BLaER1 treated with 17β-estradiol and CSF1 and Interleukin-3, amounts not matched to agents 10 nM and 100 nM (cell line): Measurements from ENCODE around the gene TALDO1.

Experiments
- H3K27ac ChIP-seq, 11 experiments: shearing (Covaris generic); formaldehyde crosslinking; 2 replicates each; pipeline ENCODE4 v1.8.1; 2022
- H3K27me3 ChIP-seq, 11 experiments: shearing (Covaris generic); formaldehyde crosslinking; 2 replicates each; pipeline ENCODE4 v1.8.1; 2022
- H3K36me3 ChIP-seq, 11 experiments: shearing (Covaris generic); formaldehyde crosslinking; 2 replicates each; pipeline ENCODE4 v1.8.1; 2022
- H3K4me1 ChIP-seq, 10 experiments: shearing (Covaris generic); formaldehyde crosslinking; 2 replicates each; pipeline ENCODE4 v1.8.1; 2022
- H3K4me2 ChIP-seq, 11 experiments: shearing (Covaris generic); formaldehyde crosslinking; 2 replicates each; pipeline ENCODE4 v1.8.1; 2022
- H3K4me3 ChIP-seq, 10 experiments: shearing (Covaris generic); formaldehyde crosslinking; 2 replicates each; pipeline ENCODE4 v1.8.1; 2022
- H3K9ac ChIP-seq, 11 experiments: shearing (Covaris generic); formaldehyde crosslinking; 2 replicates each; pipeline ENCODE4 v1.8.1; 2022
- H3K9me3 ChIP-seq, 11 experiments: shearing (Covaris generic); formaldehyde crosslinking; replicated peaks in 1 of 11; 2 replicates each; pipeline ENCODE4 v1.8.1; 2022
- H4K20me1 ChIP-seq, 11 experiments: shearing (Covaris generic); formaldehyde crosslinking; 2 replicates each; pipeline ENCODE4 v1.8.1; 2022
- Cebpa-rat ChIP-seq, 11 experiments: shearing (Covaris generic); IDR thresholded peaks; 2 replicates each; pipeline ENCODE4 v1.8.1; 2022

Gene TALDO1

GRCh38 chr11:706957-707816 is 40.1 kb upstream of the TALDO1 start:
- Histone ChIP-seq H3K9ac (peak overlapping the region in 2 of 11 experiments; percentile 50 to 60; a peak in 3 of 22 replicates), H3K4me2 (peak overlapping the region; percentile 2 to 87 (median 68); a peak in 16 of 22 replicates), H3K4me1 (peaks cover 31 to 69% (median 53%) of the 10 kb centered on the region in 10 experiments), H3K27ac (no peak overlapping the region), H3K36me3 (peaks cover 2 to 26% (median 21%) of the 10 kb centered on the region in 11 experiments; a peak in 21 of 22 replicates), H3K27me3 (peaks cover 57 to 75% (median 68%) of the 10 kb centered on the region in 11 experiments), H4K20me1 (peaks cover 0 to 58% (median 36%) of the 10 kb centered on the region in 11 experiments; a peak in 17 of 22 replicates), H3K9me3 (peaks cover 0 to 1% (median 0%) of the 10 kb centered on the region in 11 experiments; a peak in 3 of 22 replicates), H3K4me3 (peak overlapping the region in 4 of 10 experiments; percentile 24 to 59 (median 47); a peak in 6 of 20 replicates)
- TF ChIP-seq Cebpa-rat (IDR thresholded peaks at IDR 0.05): no peak

- peaks cover 0 to 20% (median 14%) of the 10 kb centered on the region in 11 experiments; a peak in 13 of 22 replicates for H3K36me3 ChIP-seq
- H3K4me1 ChIP-seq: peaks cover 29 to 62% (median 46%) of the 10 kb centered on the region in 10 experiments
- peaks cover 57 to 75% (median 68%) of the 10 kb centered on the region in 11 experiments for H3K27me3 ChIP-seq
- H3K9me3 ChIP-seq: no peaks in the 10 kb centered on the region
- peak overlapping the region in 9 of 11 experiments; percentile 9 to 82 (median 55); a peak in 15 of 22 replicates for H3K4me2 ChIP-seq
- no peak for TF ChIP-seq Cebpa-rat (IDR thresholded peaks at IDR 0.05)
- peak overlapping the region in 1 of 11 experiments; percentile 3; a peak in 1 of 22 replicates for H3K9ac ChIP-seq
- peaks cover 0 to 55% (median 35%) of the 10 kb centered on the region in 11 experiments; a peak in 17 of 22 replicates for H4K20me1 ChIP-seq
- no peak overlapping the region for H3K27ac ChIP-seq
- no peak overlapping the region for H3K4me3 ChIP-seq
Measured at GRCh38 chr11:707817-708420, 39.3 kb upstream of the TALDO1 start.

- Histone ChIP-seq H4K20me1 (peaks cover 0 to 50% (median 33%) of the 10 kb centered on the region in 11 experiments; a peak in 17 of 22 replicates), H3K9ac (peak overlapping the region in 1 of 11 experiments; percentile 3; a peak in 1 of 22 replicates), H3K4me2 (peak overlapping the region in 9 of 11 experiments; percentile 9 to 68 (median 54); a peak in 15 of 22 replicates), H3K9me3 (no peaks in the 10 kb centered on the region), H3K36me3 (peaks cover 0 to 14% (median 8%) of the 10 kb centered on the region in 11 experiments; a peak in 11 of 22 replicates), H3K27ac (no peak overlapping the region), H3K27me3 (peaks cover 57 to 75% (median 68%) of the 10 kb centered on the region in 11 experiments), H3K4me1 (peaks cover 29 to 58% (median 43%) of the 10 kb centered on the region in 10 experiments), H3K4me3 (no peak overlapping the region)
- TF ChIP-seq Cebpa-rat (IDR thresholded peaks at IDR 0.05): no peak
Measured at GRCh38 chr11:708511-708910, 38.8 kb upstream of the TALDO1 start.

- no peak overlapping the region for H3K4me3 ChIP-seq
- no peaks in the 10 kb centered on the region for H3K9me3 ChIP-seq
- H3K4me2 ChIP-seq: peak overlapping the region in 7 of 11 experiments; percentile 38 to 63 (median 47); a peak in 12 of 22 replicates
- H3K4me1 ChIP-seq: peaks cover 29 to 58% (median 43%) of the 10 kb centered on the region in 10 experiments
- H3K9ac ChIP-seq: no peak overlapping the region
- peaks cover 57 to 71% (median 68%) of the 10 kb centered on the region in 11 experiments for H3K27me3 ChIP-seq
- H4K20me1 ChIP-seq: peaks cover 0 to 41% (median 29%) of the 10 kb centered on the region in 11 experiments; a peak in 17 of 22 replicates
- no peak overlapping the region for H3K27ac ChIP-seq
- TF ChIP-seq Cebpa-rat (IDR thresholded peaks at IDR 0.05): no peak
- peaks cover 0 to 10% (median 4%) of the 10 kb centered on the region in 11 experiments; a peak in 8 of 22 replicates for H3K36me3 ChIP-seq
Measured at GRCh38 chr11:709109-709997, 37.9 kb upstream of the TALDO1 start.

GRCh38 chr11:714436-714835 is 32.8 kb upstream of the TALDO1 start:
- Histone ChIP-seq H3K36me3 (no peaks in the 10 kb centered on the region), H3K27ac (no peak overlapping the region), H3K4me1 (peaks cover 10 to 20% (median 16%) of the 10 kb centered on the region in 10 experiments; a peak in 17 of 20 replicates), H3K9me3 (peaks cover 0 to 8% (median 0%) of the 10 kb centered on the region in 11 experiments; a peak in 3 of 22 replicates), H4K20me1 (peaks cover 0 to 1% (median 0%) of the 10 kb centered on the region in 11 experiments; a peak in 1 of 22 replicates), H3K9ac (no peak overlapping the region), H3K4me3 (no peak overlapping the region), H3K4me2 (no peak overlapping the region), H3K27me3 (peaks cover 20 to 27% (median 25%) of the 10 kb centered on the region in 11 experiments; a peak in 21 of 22 replicates)
- TF ChIP-seq Cebpa-rat (IDR thresholded peaks at IDR 0.05): no peak

GRCh38 chr11:719214-720016 is 27.8 kb upstream of the TALDO1 start:
- Histone ChIP-seq H3K27ac (no peak overlapping the region), H3K27me3 (peaks cover 37 to 46% (median 42%) of the 10 kb centered on the region in 11 experiments), H3K36me3 (no peaks in the 10 kb centered on the region), H3K9me3 (peaks cover 0 to 8% (median 0%) of the 10 kb centered on the region in 11 experiments; a peak in 3 of 22 replicates), H3K4me3 (no peak overlapping the region), H3K9ac (no peak overlapping the region), H4K20me1 (peaks cover 0 to 31% (median 16%) of the 10 kb centered on the region in 11 experiments; a peak in 18 of 22 replicates), H3K4me2 (peak overlapping the region in 5 of 11 experiments; percentile 86 to 93 (median 89); a peak in 10 of 22 replicates), H3K4me1 (peaks cover 17 to 35% (median 29%) of the 10 kb centered on the region in 10 experiments)
- TF ChIP-seq Cebpa-rat (IDR thresholded peaks at IDR 0.05): no peak

- peaks cover 0 to 5% (median 0%) of the 10 kb centered on the region in 11 experiments; a peak in 3 of 22 replicates for H3K9me3 ChIP-seq
- H3K4me1 ChIP-seq: peaks cover 17 to 42% (median 29%) of the 10 kb centered on the region in 10 experiments
- H3K4me2 ChIP-seq: peak overlapping the region; percentile 46 to 93 (median 88); a peak in 21 of 22 replicates
- H3K27ac ChIP-seq: no peak overlapping the region
- TF ChIP-seq Cebpa-rat (IDR thresholded peaks at IDR 0.05): no peak
- peaks cover 44 to 53% (median 49%) of the 10 kb centered on the region in 11 experiments for H3K27me3 ChIP-seq
- H3K4me3 ChIP-seq: peak overlapping the region in 9 of 10 experiments; percentile 26 to 63 (median 49); a peak in 12 of 20 replicates
- H3K9ac ChIP-seq: peak overlapping the region in 2 of 11 experiments; percentile 27 to 28; a peak in 3 of 22 replicates
- H3K36me3 ChIP-seq: no peaks in the 10 kb centered on the region
- H4K20me1 ChIP-seq: peaks cover 0 to 31% (median 16%) of the 10 kb centered on the region in 11 experiments; a peak in 18 of 22 replicates
Measured at GRCh38 chr11:720017-720641, 27.1 kb upstream of the TALDO1 start.
